ENCODE results near the gene SIN3A. TPM values are rescaled to one million over a fixed set of nuclear protein-coding genes. Genes with fewer than 3 reads are reported as not detected.

SIN3A gene
- total and polyA plus RNA-seq, 2 of the 8 experiments (the other 6 are each of a cell fraction or from before 2014, with no cell fraction given) = 69.5 to 109 TPM

DNA sequence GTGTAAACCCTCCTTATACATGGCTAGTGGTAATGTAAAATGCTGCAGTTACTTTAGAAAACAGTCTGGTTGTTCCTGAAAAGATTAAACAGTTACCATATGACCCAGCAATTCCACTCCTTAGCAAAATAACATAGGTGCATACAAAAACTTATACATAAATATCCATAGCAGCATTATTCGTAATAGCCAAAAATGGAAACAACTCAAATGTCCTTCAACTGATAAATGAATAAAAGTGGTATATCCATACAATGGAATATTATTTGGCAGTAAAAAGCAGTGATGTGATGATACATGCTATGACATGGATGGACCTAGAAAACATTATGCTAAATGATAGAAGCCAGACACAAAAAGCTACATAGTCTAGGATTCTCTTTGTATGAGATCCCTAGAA, 31.6 kb upstream of the SIN3A start:
- Histone ChIP-seq H3K4ac (replicated peaks; ENCODE audit: insufficient read length, low read depth, low read length) (no peak overlapping the region), H3K56ac (replicated peaks; ENCODE audit: insufficient read length, low read depth, low read length) (no peak overlapping the region), H3K4me1 (replicated peaks in 1 of 4; ENCODE audit: control insufficient read depth in 3 of 4, insufficient read depth in 4 of 4, low read length in 3 of 4) (no peaks in the 10 kb centered on the region), H2BK15ac (ENCODE audit: low read length) (no peak overlapping the region), H2AK5ac (ENCODE audit: low read depth, low read length) (no peak overlapping the region), H3K27me3 (replicated peaks in 1 of 4; ENCODE audit: control insufficient read depth in 3 of 4, extremely low read depth in 1 of 4, insufficient read depth in 3 of 4, low read length in 3 of 4) (no peaks in the 10 kb centered on the region), H4K8ac (ENCODE audit: extremely low read depth, insufficient read depth, low read length) (no peak overlapping the region), H4K91ac (replicated peaks; ENCODE audit: insufficient read length, low read length) (no peak overlapping the region), H3K23ac (ENCODE audit: insufficient read length) (no peak overlapping the region), H3K18ac (ENCODE audit: extremely low read depth, low read length) (no peak overlapping the region), H3K4me2 (ENCODE audit: insufficient read depth in 1 of 2, low read depth in 2 of 2, low read length in 2 of 2) (no peak overlapping the region), H2BK5ac (ENCODE audit: low read depth, low read length) (no peak overlapping the region), H3K36me3 (ENCODE audit: control insufficient read depth in 2 of 4, insufficient read depth in 4 of 4, low read length in 3 of 4) (peaks cover 5 to 46% (median 27%) of the 10 kb centered on the region in 4 experiments), H3K9ac (replicated peaks in 1 of 4; ENCODE audit: extremely low read depth in 1 of 4, low read depth in 3 of 4, low read length in 3 of 4) (no peak overlapping the region), H2BK20ac (ENCODE audit: low read length) (no peak overlapping the region), H2AFZ (ENCODE audit: low read length) (no peak overlapping the region), H3K9me3 (ENCODE audit: insufficient read depth in 2 of 2, low read depth in 1 of 2, low read length in 1 of 2) (peaks cover 0 to 6% of the 10 kb centered on the region in 2 experiments; a peak in 2 of 4 replicates), H4K20me1 (replicated peaks in 1 of 2; ENCODE audit: control insufficient read depth in 1 of 2, insufficient read depth in 2 of 2, low read length in 2 of 2) (no peaks in the 10 kb centered on the region), H4K5ac (ENCODE audit: insufficient read length, low read depth, low read length) (no peak overlapping the region), H3K79me2 (ENCODE audit: control insufficient read depth in 1 of 2, insufficient read depth in 2 of 2, low read length in 2 of 2) (no peaks in the 10 kb centered on the region), H3K14ac (ENCODE audit: insufficient read length) (no peak overlapping the region), H3K23me2 (ENCODE audit: low read depth, low read length) (no peaks in the 10 kb centered on the region), H3K79me1 (ENCODE audit: low read depth, low read length) (no peaks in the 10 kb centered on the region), H3K4me3 (ENCODE audit: extremely low read depth in 1 of 4, insufficient read depth in 2 of 4, low read depth in 3 of 4, low read length in 4 of 4) (no peak overlapping the region), H2BK120ac (replicated peaks; ENCODE audit: low read depth, low read length) (no peak overlapping the region), H3K27ac (ENCODE audit: low read depth, low read length) (no peak overlapping the region), H2BK12ac (ENCODE audit: low read depth, low read length) (no peak overlapping the region)
- ChIA-PET POLR2A (ENCODE audit: partially characterized antibody) (no interaction called here), CTCF (ENCODE audit: partially characterized antibody) (no interaction called here)
- DNase-seq (ENCODE audit: low read depth in 1 of 2, low spot score in 2 of 2) (no peak), FAIRE-seq (no peak)
- 92% methylated on average over 1 of the region's 1 CpG; no CpG with 5 or more reads in 1 of the 2 experiments for WGBS, 2 experiments (ENCODE audit: extremely low coverage in 1 of 2, insufficient coverage in 1 of 2, insufficient read length in 1 of 2, insufficient replicate concordance in 2 of 2, low coverage in 1 of 2, low lambda C conversion rate in 2 of 2, missing lambda C conversion rate in 1 of 2)
- TF ChIP-seq CEBPB (IDR thresholded peaks at IDR 0.05; ENCODE audit: low read depth, low read length) (no peak), SRF (IDR thresholded peaks at IDR 0.05; ENCODE audit: low read depth, low read length) (no peak), RAD21 (IDR thresholded peaks at IDR 0.05 in 1 of 2, conservative IDR thresholded peaks at IDR 0.05 in 1 of 2; ENCODE audit: low read depth in 2 of 2, low read length in 2 of 2) (no peak), SIN3A (conservative IDR thresholded peaks at IDR 0.05 in 1 of 2, IDR thresholded peaks at IDR 0.05 in 1 of 2; ENCODE audit: low read depth in 1 of 2, low read length in 2 of 2) (no peak), NRF1 (IDR thresholded peaks at IDR 0.05; ENCODE audit: low read depth, low read length) (no peak), CTBP2 (IDR thresholded peaks at IDR 0.05; ENCODE audit: borderline replicate concordance, insufficient read depth, insufficient read length, low read length) (no peak), SIRT6 (IDR thresholded peaks at IDR 0.05; ENCODE audit: low read length) (no peak), SUZ12 (IDR thresholded peaks at IDR 0.05; ENCODE audit: low read length) (no peak), KDM4A (IDR thresholded peaks at IDR 0.05; ENCODE audit: low read depth, low read length, severe bottlenecking) (no peak), CREB1 (IDR thresholded peaks at IDR 0.05) (no peak), NANOG (IDR thresholded peaks at IDR 0.05; ENCODE audit: insufficient read depth, low read depth, low read length, poor library complexity, severe bottlenecking) (no peak), CHD2 (IDR thresholded peaks at IDR 0.05; ENCODE audit: low read length) (no peak)
- TF ChIP-seq, protein P1, sequence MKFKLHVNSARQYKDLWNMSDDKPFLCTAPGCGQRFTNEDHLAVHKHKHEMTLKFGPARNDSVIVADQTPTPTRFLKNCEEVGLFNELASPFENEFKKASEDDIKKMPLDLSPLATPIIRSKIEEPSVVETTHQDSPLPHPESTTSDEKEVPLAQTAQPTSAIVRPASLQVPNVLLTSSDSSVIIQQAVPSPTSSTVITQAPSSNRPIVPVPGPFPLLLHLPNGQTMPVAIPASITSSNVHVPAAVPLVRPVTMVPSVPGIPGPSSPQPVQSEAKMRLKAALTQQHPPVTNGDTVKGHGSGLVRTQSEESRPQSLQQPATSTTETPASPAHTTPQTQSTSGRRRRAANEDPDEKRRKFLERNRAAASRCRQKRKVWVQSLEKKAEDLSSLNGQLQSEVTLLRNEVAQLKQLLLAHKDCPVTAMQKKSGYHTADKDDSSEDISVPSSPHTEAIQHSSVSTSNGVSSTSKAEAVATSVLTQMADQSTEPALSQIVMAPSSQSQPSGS (IDR thresholded peaks at IDR 0.05; ENCODE audit: low read length) = no peak

All from H1 (cell line).